Sigmoid colon (tissue), 7 donors: ENCODE measurements around the gene MTFMT. TPM values are rescaled to one million over a fixed set of nuclear protein-coding genes. Genes with fewer than 3 reads are reported as not detected.

Source experiments
- DNase-seq: peaks from one replicate; pipeline ENCODE4 v3.0.0-alpha.2; 2019
- H3K27ac ChIP-seq, 4 donors: fragments of 200-600 bp; sonication (generic); one replicate each; pipeline ENCODE4 v1.5.1; 2016 to 2019; ENCODE audit warnings: mild to moderate bottlenecking in 1 of 4
- H3K27me3 ChIP-seq, 3 donors: fragments of 200-600 bp; sonication (generic); one replicate each; pipeline ENCODE4 v1.5.1; 2019; ENCODE audit warnings: mild to moderate bottlenecking in 1 of 3
- H3K36me3 ChIP-seq, 4 donors: fragments of 200-600 bp; sonication (generic); one replicate each; pipeline ENCODE4 v1.5.1; 2016 to 2019
- H3K4me1 ChIP-seq, 4 donors: fragments of 200-600 bp; sonication (generic); one replicate each; pipeline ENCODE4 v1.5.1; 2017 to 2019
- H3K4me3 ChIP-seq, 4 donors: fragments of 200-600 bp; sonication (generic); one replicate each; pipeline ENCODE4 v1.5.1; 2017 to 2019; ENCODE audit warnings: mild to moderate bottlenecking in 2 of 4, moderate library complexity in 1 of 4
- H3K9me3 ChIP-seq, 4 donors: fragments of 200-600 bp in 3 of 4; sonication (generic) in 3 of 4; one replicate each; pipeline versions ENCODE4 v1.5.1 to v1.6.1; 2013 to 2019
- EP300 ChIP-seq, 4 donors: sonication (generic); formaldehyde crosslinking; IDR thresholded peaks; one replicate each; pipeline ENCODE4 v1.6.1; 2017; ENCODE audit warnings: antibody characterized with exemption in 4 of 4
- POLR2A ChIP-seq, 2 donors: fragments of 450-650 bp; IDR thresholded peaks; one replicate each; pipeline ENCODE4 v1.6.1; 2016; ENCODE audit warnings: antibody characterized with exemption in 2 of 2, mild to moderate bottlenecking in 2 of 2, moderate library complexity in 2 of 2
- POLR2AphosphoS5 ChIP-seq, 4 donors: sonication (generic); formaldehyde crosslinking; IDR thresholded peaks; one replicate each; pipeline ENCODE4 v1.6.1; 2017; ENCODE audit warnings: antibody characterized with exemption in 4 of 4
- WGBS, 2 donors: extraction: QIAGEN DNeasy Blood & Tissue Kit; methylation state at CpG; one replicate each; pipeline ENCODE4 v1.1.7; 2013; 5-methylcytosine and 5-hydroxymethylcytosine counted together
- intact Hi-C: fragments of 100-400 bp; cut with DNase I; formaldehyde crosslinking; loops from one replicate; pipeline ENCODE4 v1.15.1; 2023
- polyA plus RNA-seq, 3 donors: library from polyadenylated mRNA; stranded (reverse); fragments of 200-250 nt; gene quantifications; one replicate each; pipeline ENCODE4 v1.2.3, GENCODE V29; 2013
- total RNA-seq, 4 donors: library from RNA; depleted of rRNA; stranded (reverse); fragments of >200 nt; gene quantifications; one replicate each; pipeline ENCODE4 v1.1.0, GENCODE V29; 2016
- TF ChIP-seq, protein P1 (sequence below), 4 experiments: fragments of 450-650 bp in 3 of 4; fragments of 200-600 bp in 1 of 4; IDR thresholded peaks; one replicate each; pipeline ENCODE4 v1.5.1; 2016 to 2019; ENCODE audit warnings: antibody characterized with exemption in 4 of 4, mild to moderate bottlenecking in 3 of 4, moderate library complexity in 2 of 4
- donor health status: healthy with polysubstance abuse.
- donor health status: Bipolar disorder and iron deficiency.
- donor health status: healthy.

Gene MTFMT
- total and polyA plus RNA-seq, 7 donors: 10.7 to 43.6 (median 31.3) TPM

DNA sequence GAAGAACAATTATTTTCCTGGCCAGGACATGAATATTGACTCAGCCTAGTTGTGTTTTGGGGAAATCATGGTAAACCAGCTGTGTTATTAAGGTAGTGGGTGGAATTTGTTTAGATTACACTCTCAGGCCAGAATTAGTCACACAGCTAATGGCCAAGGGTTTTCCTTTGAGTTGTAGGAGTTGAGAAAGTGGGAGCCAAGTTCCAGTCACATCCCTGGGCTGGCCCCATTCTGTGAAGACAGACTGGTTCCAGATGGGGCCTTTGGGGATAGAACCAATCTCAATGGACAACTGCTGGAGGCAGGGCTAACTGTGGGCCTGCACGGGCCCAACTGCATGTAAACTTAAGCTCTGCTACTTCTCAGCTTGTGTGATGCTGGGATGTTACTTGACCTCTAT is 39.7 kb upstream of the MTFMT start:
- Histone ChIP-seq H3K27me3 (peaks cover 0 to 4% (median 0%) of the 10 kb centered on the region in 3 donors), H3K4me3 (no peak overlapping the region), H3K27ac (peak overlapping the region; percentile 83 to 96 (median 94)), H3K36me3 (no peaks in the 10 kb centered on the region), H3K9me3 (no peaks in the 10 kb centered on the region), H3K4me1 (peaks cover 0 to 83% (median 64%) of the 10 kb centered on the region in 4 donors)
- WGBS, 2 donors: 67 to 75% methylated on average over 1 of the region's 1 CpG
- no peak for TF ChIP-seq POLR2A (IDR thresholded peaks at IDR 0.05)
- peak in 3 of 4 donors; percentile 58 to 63 (median 62) for TF ChIP-seq POLR2AphosphoS5 (IDR thresholded peaks at IDR 0.05)
- intact Hi-C loops: no loop called here
- peak; percentile 94 for DNase-seq

GRCh38 chr15:65068403-65068788 is 39.0 kb upstream of the MTFMT start:
- no peak for DNase-seq
- Histone ChIP-seq H3K36me3 (no peaks in the 10 kb centered on the region), H3K27ac (peak overlapping the region; percentile 83 to 96 (median 94)), H3K9me3 (no peaks in the 10 kb centered on the region), H3K27me3 (peaks cover 0 to 4% (median 0%) of the 10 kb centered on the region in 3 donors), H3K4me1 (peaks cover 0 to 90% (median 70%) of the 10 kb centered on the region in 4 donors), H3K4me3 (peak overlapping the region in 3 of 4 donors; percentile 57 to 83 (median 79))
- intact Hi-C loops: no loop called here
- TF ChIP-seq EP300 (IDR thresholded peaks at IDR 0.05) (no peak), POLR2A (IDR thresholded peaks at IDR 0.05) (no peak), POLR2AphosphoS5 (IDR thresholded peaks at IDR 0.05) (no peak)
- TF ChIP-seq, protein P1, sequence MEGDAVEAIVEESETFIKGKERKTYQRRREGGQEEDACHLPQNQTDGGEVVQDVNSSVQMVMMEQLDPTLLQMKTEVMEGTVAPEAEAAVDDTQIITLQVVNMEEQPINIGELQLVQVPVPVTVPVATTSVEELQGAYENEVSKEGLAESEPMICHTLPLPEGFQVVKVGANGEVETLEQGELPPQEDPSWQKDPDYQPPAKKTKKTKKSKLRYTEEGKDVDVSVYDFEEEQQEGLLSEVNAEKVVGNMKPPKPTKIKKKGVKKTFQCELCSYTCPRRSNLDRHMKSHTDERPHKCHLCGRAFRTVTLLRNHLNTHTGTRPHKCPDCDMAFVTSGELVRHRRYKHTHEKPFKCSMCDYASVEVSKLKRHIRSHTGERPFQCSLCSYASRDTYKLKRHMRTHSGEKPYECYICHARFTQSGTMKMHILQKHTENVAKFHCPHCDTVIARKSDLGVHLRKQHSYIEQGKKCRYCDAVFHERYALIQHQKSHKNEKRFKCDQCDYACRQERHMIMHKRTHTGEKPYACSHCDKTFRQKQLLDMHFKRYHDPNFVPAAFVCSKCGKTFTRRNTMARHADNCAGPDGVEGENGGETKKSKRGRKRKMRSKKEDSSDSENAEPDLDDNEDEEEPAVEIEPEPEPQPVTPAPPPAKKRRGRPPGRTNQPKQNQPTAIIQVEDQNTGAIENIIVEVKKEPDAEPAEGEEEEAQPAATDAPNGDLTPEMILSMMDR (IDR thresholded peaks at IDR 0.05): no peak
- WGBS, 2 donors: 85 to 90% methylated on average over 3 of the region's 3 CpGs

DNA sequence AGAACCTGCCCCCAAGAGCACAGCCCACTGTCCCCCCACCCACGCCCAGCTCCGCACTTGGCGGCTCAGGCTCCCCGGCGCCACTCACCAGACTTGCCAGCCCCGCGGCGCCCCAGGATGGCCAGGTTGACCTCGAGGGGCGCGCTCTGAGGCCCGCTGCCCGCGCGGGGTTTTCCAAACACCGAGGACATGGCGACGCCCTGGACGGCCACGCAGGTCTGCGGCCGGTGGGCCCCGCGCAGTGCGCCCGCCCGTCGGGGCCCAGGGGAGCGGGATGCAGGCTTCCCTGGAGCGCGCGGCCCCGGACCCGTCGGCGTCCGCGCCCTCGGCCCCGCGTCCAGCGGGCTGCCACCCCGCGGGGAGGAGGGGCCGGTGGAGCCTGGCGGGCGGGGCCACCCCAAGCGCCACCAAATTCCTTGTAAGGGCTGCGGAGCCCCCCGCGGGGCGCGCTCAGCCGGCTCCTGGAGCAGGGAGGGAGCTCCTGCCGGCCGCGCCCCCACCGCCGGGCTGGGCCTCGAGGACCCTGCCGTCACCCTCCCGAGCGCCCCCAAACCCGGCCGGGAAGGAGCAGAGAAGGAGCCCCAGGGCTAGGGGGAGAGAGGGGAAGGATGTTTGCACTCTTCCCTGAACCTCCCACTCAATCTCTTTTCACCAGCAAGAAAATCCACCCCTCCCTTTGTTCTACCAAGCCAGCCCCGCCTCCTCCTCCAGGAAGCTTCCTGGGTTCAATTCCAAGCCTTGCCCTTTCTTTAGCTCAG is 38.4 kb upstream of the MTFMT start, which contains the start of gene RASL12:
Gene RASL12 (minus strand): TSS at position 347 of the 758 bp plus-strand sequence. CDS start 156 bp downstream, at position 191.
- WGBS, 2 donors: 4 to 7% methylated on average over 66 of the region's 66 CpGs
- Histone ChIP-seq H3K27me3 (peaks cover 0 to 4% (median 0%) of the 10 kb centered on the region in 3 donors), H3K27ac (peak within 1 kb of the TSS; percentile 83 to 96 (median 94)), H3K4me1 (peaks cover 0 to 96% (median 74%) of the 10 kb centered on the region in 4 donors), H3K4me3 (peak within 1 kb of the TSS; percentile 57 to 83 (median 72)), H3K36me3 (no peaks in the 10 kb centered on the region), H3K9me3 (no peaks in the 10 kb centered on the region)
- intact Hi-C loops: no loop called here
- peak in 2 of 4 donors; percentile 37 to 43 for TF ChIP-seq POLR2AphosphoS5 (IDR thresholded peaks at IDR 0.05)
- TF ChIP-seq EP300 (IDR thresholded peaks at IDR 0.05): no peak
- no peak for DNase-seq

DNA sequence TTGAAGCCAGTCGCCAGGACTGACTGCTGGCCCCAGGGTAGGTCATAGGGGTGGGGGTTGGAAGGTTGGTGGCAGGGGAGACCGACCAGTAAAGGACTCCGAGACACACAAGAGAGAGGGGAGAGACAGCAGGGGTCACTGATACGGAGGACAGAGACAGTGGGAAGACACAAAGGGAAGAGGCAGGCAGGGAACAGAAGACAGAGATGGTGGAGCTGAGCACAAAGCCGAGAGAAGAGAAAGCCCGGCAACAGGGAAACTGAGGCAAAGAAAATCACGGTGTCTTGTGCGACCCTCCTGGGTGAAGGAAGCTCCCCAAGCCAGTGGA is 37.8 kb upstream of the MTFMT start:
- Histone ChIP-seq H3K4me1 (peaks cover 0 to 98% (median 76%) of the 10 kb centered on the region in 4 donors), H3K27me3 (peaks cover 0 to 4% (median 0%) of the 10 kb centered on the region in 3 donors), H3K27ac (peak overlapping the region; percentile 83 to 96 (median 94)), H3K9me3 (no peaks in the 10 kb centered on the region), H3K4me3 (peak overlapping the region; percentile 57 to 83 (median 72)), H3K36me3 (no peaks in the 10 kb centered on the region)
- TF ChIP-seq EP300 (IDR thresholded peaks at IDR 0.05): no peak
- TF ChIP-seq POLR2AphosphoS5 (IDR thresholded peaks at IDR 0.05): no peak
- TF ChIP-seq POLR2A (IDR thresholded peaks at IDR 0.05): no peak
- TF ChIP-seq, protein P1 (IDR thresholded peaks at IDR 0.05): no peak
- intact Hi-C loops: no loop called here
- WGBS, 2 donors: 33 to 44% methylated on average over 8 of the region's 8 CpGs
- no peak for DNase-seq

DNA sequence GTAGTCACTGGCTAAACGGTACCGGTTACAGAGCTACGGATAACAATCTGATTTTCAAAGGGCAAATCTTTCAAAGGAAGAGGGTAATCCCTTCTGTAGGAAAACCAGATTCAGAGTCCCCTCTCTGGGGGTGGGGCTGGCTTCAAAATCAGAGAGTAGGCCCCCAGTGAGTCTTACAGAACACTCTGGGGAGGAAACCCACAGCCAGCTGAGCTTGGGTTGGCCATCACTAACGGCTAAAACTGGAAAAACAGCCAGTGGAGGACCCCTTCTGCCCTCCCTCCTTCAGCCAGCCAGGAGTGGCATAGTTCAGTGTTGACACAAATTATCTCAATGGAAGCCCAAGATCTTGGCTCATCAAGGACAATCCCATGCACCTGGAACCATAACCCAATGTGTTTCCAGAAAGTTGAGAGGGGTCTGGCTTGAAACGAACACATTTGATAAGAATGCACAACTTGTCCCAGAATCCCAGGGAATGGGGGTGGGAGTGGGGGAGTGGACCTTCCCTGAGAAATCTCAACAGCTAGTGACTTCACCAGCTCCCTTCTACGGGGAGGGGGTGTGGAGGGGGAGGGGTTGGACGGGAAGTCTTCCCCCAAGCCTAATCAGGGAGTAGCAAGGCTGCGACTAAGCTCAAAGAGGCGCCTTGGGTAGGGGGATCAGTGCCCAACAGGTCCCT is 37.3 kb upstream of the MTFMT start:
- H3K36me3 ChIP-seq: no peaks in the 10 kb centered on the region
- H3K27ac ChIP-seq: peak overlapping the region; percentile 83 to 96 (median 94)
- H3K4me1 ChIP-seq: peaks cover 0 to 97% (median 72%) of the 10 kb centered on the region in 4 donors
- H3K9me3 ChIP-seq: no peaks in the 10 kb centered on the region
- DNase-seq: peak; percentile 80
- WGBS, 2 donors: 50 to 59% methylated on average over 9 of the region's 9 CpGs
- H3K27me3 ChIP-seq: peaks cover 0 to 4% (median 0%) of the 10 kb centered on the region in 3 donors
- intact Hi-C loops: no loop called here
- H3K4me3 ChIP-seq: peak overlapping the region; percentile 57 to 83 (median 72)
- TF ChIP-seq POLR2AphosphoS5 (IDR thresholded peaks at IDR 0.05) (peak in 2 of 4 donors; percentile 19 to 56), POLR2A (IDR thresholded peaks at IDR 0.05) (no peak)
